ENCODE data around the gene CCM2. TPM values are rescaled to one million over a fixed set of nuclear protein-coding genes. Genes with fewer than 3 reads are reported as not detected.

Gene CCM2
- total RNA-seq, 4 donors from 2014 or later, result 45.8 to 63.5 (median 50.4) TPM

DNA sequence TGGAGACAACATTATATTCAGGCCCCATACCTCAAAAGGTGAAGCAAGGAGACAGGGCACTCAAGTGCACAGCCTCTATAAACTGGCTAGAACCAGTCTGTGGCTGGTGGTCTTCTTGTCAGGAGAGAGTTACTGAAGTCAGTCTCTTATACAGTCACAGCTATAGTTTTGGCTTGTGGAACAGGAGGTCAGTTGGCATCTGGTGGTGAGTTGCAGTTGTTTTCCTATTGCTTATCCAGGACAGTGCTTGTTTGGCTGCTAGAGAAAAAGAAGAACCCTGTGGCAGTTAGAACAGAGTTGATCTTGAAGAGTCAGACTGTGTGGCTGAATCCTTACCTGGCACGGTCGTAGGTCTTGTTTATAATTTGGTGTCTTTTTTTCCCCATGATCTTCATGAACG, 17.3 kb downstream of the CCM2 start:
- TF ChIP-seq, protein P1, sequence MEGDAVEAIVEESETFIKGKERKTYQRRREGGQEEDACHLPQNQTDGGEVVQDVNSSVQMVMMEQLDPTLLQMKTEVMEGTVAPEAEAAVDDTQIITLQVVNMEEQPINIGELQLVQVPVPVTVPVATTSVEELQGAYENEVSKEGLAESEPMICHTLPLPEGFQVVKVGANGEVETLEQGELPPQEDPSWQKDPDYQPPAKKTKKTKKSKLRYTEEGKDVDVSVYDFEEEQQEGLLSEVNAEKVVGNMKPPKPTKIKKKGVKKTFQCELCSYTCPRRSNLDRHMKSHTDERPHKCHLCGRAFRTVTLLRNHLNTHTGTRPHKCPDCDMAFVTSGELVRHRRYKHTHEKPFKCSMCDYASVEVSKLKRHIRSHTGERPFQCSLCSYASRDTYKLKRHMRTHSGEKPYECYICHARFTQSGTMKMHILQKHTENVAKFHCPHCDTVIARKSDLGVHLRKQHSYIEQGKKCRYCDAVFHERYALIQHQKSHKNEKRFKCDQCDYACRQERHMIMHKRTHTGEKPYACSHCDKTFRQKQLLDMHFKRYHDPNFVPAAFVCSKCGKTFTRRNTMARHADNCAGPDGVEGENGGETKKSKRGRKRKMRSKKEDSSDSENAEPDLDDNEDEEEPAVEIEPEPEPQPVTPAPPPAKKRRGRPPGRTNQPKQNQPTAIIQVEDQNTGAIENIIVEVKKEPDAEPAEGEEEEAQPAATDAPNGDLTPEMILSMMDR (IDR thresholded peaks at IDR 0.05; ENCODE audit: low read depth), result no peak

DNA sequence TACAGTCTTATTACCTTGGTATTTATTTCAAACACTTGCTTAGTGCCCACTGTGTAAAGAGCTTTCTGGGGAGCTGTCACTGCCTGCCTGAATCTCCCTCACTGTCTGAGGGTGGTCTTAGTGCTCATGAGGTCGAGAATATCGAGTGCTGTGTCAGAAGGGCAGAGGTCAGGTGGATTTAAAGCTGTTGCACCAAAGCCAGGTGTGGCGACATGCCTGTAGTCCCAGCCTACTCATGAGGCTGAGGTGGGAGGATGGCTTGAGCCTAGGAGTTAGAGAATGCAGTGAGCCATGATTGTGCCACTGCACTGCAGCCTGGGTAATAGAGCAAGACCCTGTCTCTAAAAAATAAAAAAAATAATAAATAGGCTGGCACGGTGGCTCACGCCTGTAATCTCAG, 20.9 kb downstream of the CCM2 start:
- TF ChIP-seq, protein P1 (IDR thresholded peaks at IDR 0.05; ENCODE audit: low read depth), result no peak

DNA sequence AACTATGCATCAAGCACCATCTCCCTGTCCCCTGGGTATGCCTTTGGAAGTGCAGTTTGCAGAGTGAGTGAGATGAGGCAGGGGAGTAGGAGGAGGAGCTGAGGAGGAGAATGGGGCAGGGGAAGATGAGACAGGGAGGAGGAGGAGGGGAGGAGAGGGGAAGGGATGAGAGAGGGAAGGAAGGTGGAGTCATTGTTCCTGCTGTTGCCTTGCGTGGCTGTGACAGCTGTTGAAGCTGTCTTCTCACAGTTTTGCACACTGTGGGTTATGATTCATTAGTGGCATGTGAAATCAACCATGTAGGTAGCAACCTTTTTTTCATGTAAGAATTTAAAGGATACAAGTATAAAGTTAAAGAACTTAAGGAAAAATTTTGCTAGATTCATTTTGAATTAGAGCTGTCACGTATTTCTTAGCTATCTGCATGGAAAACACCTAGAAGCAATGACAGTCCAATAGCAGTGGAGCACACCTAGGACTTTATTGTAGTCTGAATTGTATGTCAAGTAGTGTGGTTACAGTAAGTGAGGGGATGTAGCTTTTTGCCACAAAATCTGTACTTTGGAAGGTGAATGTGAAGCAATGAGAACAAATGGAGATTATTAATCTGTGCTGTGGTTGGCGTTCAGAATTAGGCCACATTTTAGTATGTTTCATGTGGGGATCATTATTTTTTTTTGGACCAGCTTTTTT, 21.7 kb downstream of the CCM2 start:
- TF ChIP-seq, protein P1 (IDR thresholded peaks at IDR 0.05; ENCODE audit: low read depth), result no peak

DNA sequence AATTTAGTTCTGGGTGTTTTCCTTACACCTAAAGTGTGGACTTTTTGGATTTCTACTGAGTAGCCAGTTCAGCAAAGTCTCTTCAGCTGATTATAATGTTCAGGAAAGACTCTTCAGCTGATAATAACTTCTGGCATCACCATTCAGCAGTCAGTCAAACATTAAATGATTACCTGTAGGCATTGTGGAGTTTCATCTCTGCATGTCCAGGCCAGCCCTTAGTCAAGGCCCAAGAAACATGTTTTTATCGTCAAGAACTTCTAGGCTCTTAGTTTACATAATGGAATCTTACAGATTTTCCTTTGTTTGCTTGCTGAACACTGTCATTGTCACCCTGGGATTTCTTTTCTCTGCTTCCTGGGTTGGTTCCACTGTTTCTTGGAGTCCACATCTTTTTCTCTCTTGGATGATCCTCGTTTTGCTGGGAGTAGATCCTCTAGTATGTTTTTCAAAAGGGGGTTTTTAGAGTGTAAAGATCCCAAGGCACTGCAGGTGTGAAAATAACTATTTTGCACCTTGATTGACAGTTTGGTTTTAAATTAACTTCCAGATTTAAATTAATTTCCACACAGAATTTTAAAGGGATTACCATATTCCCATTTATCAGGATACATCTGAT, 24.2 kb downstream of the CCM2 start:
- TF ChIP-seq, protein P1 (IDR thresholded peaks at IDR 0.05; ENCODE audit: low read depth), result no peak

DNA sequence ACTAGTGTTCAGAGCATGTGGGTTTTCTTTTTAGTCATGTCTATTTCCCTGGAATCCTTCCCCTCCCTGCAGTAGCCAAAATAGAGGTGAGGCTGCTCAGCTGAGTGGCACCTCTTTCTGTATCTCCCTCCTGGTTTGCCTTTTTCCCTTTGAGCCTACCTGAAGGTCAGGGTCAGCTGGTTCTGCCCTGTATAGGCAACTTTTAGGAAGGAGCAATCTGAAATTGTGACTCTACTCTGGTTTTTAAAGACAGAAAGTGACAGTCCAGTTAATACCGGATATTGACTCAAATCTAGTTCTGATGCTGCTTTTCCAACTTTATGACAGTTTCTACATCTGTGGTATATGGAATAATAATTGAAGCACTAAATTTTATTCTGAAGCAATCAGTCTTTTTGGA, 26.0 kb downstream of the CCM2 start:
- TF ChIP-seq, protein P1 (IDR thresholded peaks at IDR 0.05; ENCODE audit: low read depth), result no peak

DNA sequence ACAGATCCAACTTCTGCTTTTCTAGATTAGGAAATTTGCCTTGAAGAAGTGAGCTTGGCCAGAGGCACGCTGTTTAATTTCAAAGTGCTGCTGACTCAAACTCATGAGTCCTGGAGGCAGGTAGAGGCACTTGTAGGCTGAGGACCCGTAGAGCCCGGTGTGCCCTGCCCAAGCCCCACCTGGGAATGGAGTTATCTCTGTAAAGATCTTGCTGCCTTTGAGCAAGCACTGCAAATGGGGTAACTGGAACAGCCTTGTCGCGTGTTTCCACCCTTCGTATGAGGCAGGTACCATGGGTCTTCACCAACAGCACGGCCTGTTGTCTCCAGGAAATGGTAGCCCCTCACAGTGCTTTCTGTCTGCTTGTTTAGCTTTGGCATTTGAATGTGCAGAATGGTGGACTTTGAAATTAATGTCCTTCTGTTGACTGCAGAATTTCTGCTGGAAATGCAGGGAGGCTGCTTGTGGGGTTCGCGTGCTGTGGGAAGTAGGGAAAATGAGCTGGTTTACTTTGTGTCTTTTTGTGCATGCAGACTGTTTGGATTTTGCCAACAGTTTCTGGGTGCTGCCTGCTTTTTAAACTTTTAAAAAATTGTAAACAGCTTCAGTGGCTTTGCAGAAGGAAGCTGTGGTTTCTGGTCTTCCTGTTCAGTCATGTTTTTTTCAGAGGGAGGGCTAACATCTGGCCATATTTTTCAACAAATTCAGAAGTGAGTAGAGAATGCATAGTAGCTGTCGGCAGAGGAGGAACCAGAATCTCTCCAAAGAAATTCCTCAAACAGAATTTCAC, 27.2 kb downstream of the CCM2 start:
- TF ChIP-seq, protein P1 (IDR thresholded peaks at IDR 0.05; ENCODE audit: low read depth), result no peak

DNA sequence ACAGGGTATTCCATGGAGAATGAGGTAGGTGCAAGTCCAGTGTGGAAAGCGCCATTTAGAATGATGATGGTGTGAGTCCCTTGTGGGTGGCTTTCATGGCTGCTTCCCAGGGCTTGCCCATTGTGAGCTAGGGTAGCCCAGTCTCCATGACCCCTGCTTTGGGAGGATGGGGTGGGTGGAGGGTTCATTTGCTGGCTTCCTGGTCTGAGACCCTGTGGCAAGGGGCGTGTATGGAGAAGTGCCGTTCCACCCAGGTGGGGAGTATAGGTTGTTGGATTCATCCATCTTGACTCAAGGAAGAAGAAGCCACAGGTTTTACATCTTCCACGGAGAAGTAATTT, 27.7 kb downstream of the CCM2 start:
- TF ChIP-seq, protein P1 (IDR thresholded peaks at IDR 0.05; ENCODE audit: low read depth), result no peak

All from subcutaneous adipose tissue (tissue), 4 donors.